Measurements from ENCODE around the gene YBEY. TPM values are rescaled to one million over a fixed set of nuclear protein-coding genes. Genes with fewer than 3 reads are reported as not detected.
A peak's percentile ranks its signal among the peaks of the same experiment; 100 is the strongest.

YBEY gene
- total RNA-seq, 2 experiments from 2014 or later: 18.3 to 23.5 TPM

- Histone ChIP-seq H3K4me1 (ENCODE audit: insufficient read depth, low read length, poor library complexity, severe bottlenecking) (peaks cover 30% of the 10 kb centered on the region), H4K20me1 (ENCODE audit: insufficient read depth, low read length) (peaks cover 29% of the 10 kb centered on the region), H3K36me3 (ENCODE audit: insufficient read depth, low read length) (peaks cover 63% of the 10 kb centered on the region), H3K9me3 (ENCODE audit: low read length) (no peaks in the 10 kb centered on the region), H3K27ac (ENCODE audit: low read depth, low read length, poor library complexity, severe bottlenecking) (peak overlapping the region; percentile 88), H2AFZ (ENCODE audit: low read length) (no peak overlapping the region), H3K4me3 (ENCODE audit: low read depth, low read length, poor library complexity, severe bottlenecking) (peak overlapping the region; percentile 86), H3K79me2 (ENCODE audit: insufficient read depth, low read depth, low read length) (peaks cover 77% of the 10 kb centered on the region), H3K9me2 (ENCODE audit: insufficient read depth, low read length) (no peaks in the 10 kb centered on the region), H3K4me2 (ENCODE audit: low read length) (peak overlapping the region; percentile 80)
- intact Hi-C loops (cut with micrococcal nuclease; ENCODE audit: unreplicated experiment): loop anchor here (2.0 kb wide), 1 partner anchor 94 kb away; the partner anchor contains the start of gene LSS
- ChIA-PET POLR2A (interaction anchor here (0.6 to 1.1 kb wide), 4 partner anchors 12 to 1395 kb away, joined by 3 to 5 read pairs (median 4); no protein-coding TSS in a partner anchor), CTCF (ENCODE audit: unreplicated experiment) (no interaction called here)
- DNase-seq (ENCODE audit: low spot score): peak; percentile 46
- no TSS peak for BruUV-seq (replicated peaks)
- TF ChIP-seq CTCF (conservative IDR thresholded peaks at IDR 0.05; ENCODE audit: low read length) (no peak), EZH2phosphoT487 (IDR thresholded peaks at IDR 0.05; ENCODE audit: borderline replicate concordance, low read depth, low read length) (no peak)
These were observed 36.4 kb downstream of the YBEY start for GRCh38 chr21:46322351-46323226.

- no peaks in the 10 kb centered on the region for H3K9me2 ChIP-seq (ENCODE audit: insufficient read depth, low read length)
- peaks cover 29% of the 10 kb centered on the region for H4K20me1 ChIP-seq (ENCODE audit: insufficient read depth, low read length)
- ChIA-PET POLR2A (interaction anchor here (0.6 to 1.1 kb wide), 4 partner anchors 13 to 1396 kb away, joined by 3 to 5 read pairs (median 4); no protein-coding TSS in a partner anchor), CTCF (ENCODE audit: unreplicated experiment) (no interaction called here)
- peak overlapping the region; percentile 86 for H3K4me3 ChIP-seq (ENCODE audit: low read depth, low read length, poor library complexity, severe bottlenecking)
- no peaks in the 10 kb centered on the region for H3K9me3 ChIP-seq (ENCODE audit: low read length)
- H3K36me3 ChIP-seq (ENCODE audit: insufficient read depth, low read length): peaks cover 63% of the 10 kb centered on the region
- no peak overlapping the region for H2AFZ ChIP-seq (ENCODE audit: low read length)
- DNase-seq (ENCODE audit: low spot score): peak; percentile 58
- H3K79me2 ChIP-seq (ENCODE audit: insufficient read depth, low read depth, low read length): peaks cover 81% of the 10 kb centered on the region
- BruUV-seq (replicated peaks): no TSS peak
- H3K4me1 ChIP-seq (ENCODE audit: insufficient read depth, low read length, poor library complexity, severe bottlenecking): peaks cover 30% of the 10 kb centered on the region
- H3K27ac ChIP-seq (ENCODE audit: low read depth, low read length, poor library complexity, severe bottlenecking): peak overlapping the region; percentile 88
- intact Hi-C loops (cut with micrococcal nuclease; ENCODE audit: unreplicated experiment): loop anchor here (2.0 kb wide), 1 partner anchor 94 kb away; the partner anchor contains the start of gene LSS
- H3K4me2 ChIP-seq (ENCODE audit: low read length): peak overlapping the region; percentile 80
- no peak for TF ChIP-seq EZH2phosphoT487 (IDR thresholded peaks at IDR 0.05; ENCODE audit: borderline replicate concordance, low read depth, low read length)
These were observed 37.1 kb downstream of the YBEY start for GRCh38 chr21:46323227-46323709.

- H3K79me2 ChIP-seq (ENCODE audit: insufficient read depth, low read depth, low read length): peaks cover 78% of the 10 kb centered on the region
These were observed 37.7 kb downstream of the YBEY start, which contains the start of the genes C21orf58 and PCNT for GRCh38 chr21:46323710-46324389. Gene C21orf58, minus strand, starts transcription at chr21:46323870. Its CDS starts 1,132 bp downstream, at chr21:46322738. Gene PCNT, plus strand, starts transcription at chr21:46324156. Its CDS starts 73 bp downstream, at chr21:46324229.

More at GRCh38 chr21:46323710-46324389, 37.7 kb downstream of the YBEY start, which contains the start of the genes C21orf58 and PCNT:
- POLR2A ChIA-PET: interaction anchor here (0.7 to 1.1 kb wide), 2 partner anchors 13 to 34 kb away, joined by 3 to 4 read pairs; no protein-coding TSS in a partner anchor
- Histone ChIP-seq H3K4me3 (ENCODE audit: low read depth, low read length, poor library complexity, severe bottlenecking) (peak within 1 kb of the TSS; percentile 86), H3K4me1 (ENCODE audit: insufficient read depth, low read length, poor library complexity, severe bottlenecking) (peaks cover 30% of the 10 kb centered on the region), H3K9me2 (ENCODE audit: insufficient read depth, low read length) (no peaks in the 10 kb centered on the region), H2AFZ (ENCODE audit: low read length) (peak within 1 kb of the TSS; percentile 64; the same call in 1 of the 2 replicates), H3K4me2 (ENCODE audit: low read length) (peak within 1 kb of the TSS; percentile 93), H3K9me3 (ENCODE audit: low read length) (no peaks in the 10 kb centered on the region), H3K27ac (ENCODE audit: low read depth, low read length, poor library complexity, severe bottlenecking) (peak within 1 kb of the TSS; percentile 88), H4K20me1 (ENCODE audit: insufficient read depth, low read length) (peaks cover 29% of the 10 kb centered on the region), H3K36me3 (ENCODE audit: insufficient read depth, low read length) (peaks cover 63% of the 10 kb centered on the region)
- peak; percentile 98 for DNase-seq (ENCODE audit: low spot score)
- intact Hi-C loops (cut with micrococcal nuclease; ENCODE audit: unreplicated experiment): loop anchor here (1.0 to 2.0 kb wide), 4 partner anchors 33 to 134 kb away; partner anchors contain the start of genes DIP2A, LSS and YBEY
- BruUV-seq (replicated peaks): no TSS peak
- CTCF ChIA-PET (ENCODE audit: unreplicated experiment): no interaction called here
- TF ChIP-seq CTCF (conservative IDR thresholded peaks at IDR 0.05; ENCODE audit: low read length) (no peak), EZH2phosphoT487 (IDR thresholded peaks at IDR 0.05; ENCODE audit: borderline replicate concordance, low read depth, low read length) (no peak)
